Islet of Langerhans (tissue), 1 donor: Measurements from ENCODE around the gene KLHDC3.
"Not testable (repeated sequence)": the region's sequence is repeated elsewhere in the genome, so short reads cannot be mapped to it uniquely, and the experiment has no call there.

ENCODE experiments used
- FAIRE-seq: peaks from one replicate; lab custom pipeline; 2011; peaks lifted over from hg19 to GRCh38; lab: Jason Lieb, UNC

Gene KLHDC3

DNA sequence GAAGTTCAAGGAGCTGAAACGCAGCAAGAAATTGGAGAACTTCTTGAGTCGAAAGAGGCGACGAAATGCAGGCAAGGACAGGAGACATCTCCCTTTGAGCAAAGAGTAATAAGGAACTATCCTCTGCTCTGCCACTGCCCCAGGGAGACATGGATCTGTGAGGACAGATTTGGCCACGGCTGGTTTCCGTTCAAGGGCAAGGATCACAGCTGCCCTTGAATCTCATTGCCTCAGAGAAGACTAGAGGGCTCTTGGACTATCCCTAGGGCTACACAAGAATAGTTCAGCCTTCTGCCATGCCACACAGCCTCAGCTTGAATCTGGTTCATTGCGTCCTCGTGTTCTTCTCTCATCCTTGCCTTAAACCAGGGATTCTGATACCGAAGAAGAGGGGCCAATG lies 15.1 kb downstream of the KLHDC3 start:
- no peak for FAIRE-seq

DNA sequence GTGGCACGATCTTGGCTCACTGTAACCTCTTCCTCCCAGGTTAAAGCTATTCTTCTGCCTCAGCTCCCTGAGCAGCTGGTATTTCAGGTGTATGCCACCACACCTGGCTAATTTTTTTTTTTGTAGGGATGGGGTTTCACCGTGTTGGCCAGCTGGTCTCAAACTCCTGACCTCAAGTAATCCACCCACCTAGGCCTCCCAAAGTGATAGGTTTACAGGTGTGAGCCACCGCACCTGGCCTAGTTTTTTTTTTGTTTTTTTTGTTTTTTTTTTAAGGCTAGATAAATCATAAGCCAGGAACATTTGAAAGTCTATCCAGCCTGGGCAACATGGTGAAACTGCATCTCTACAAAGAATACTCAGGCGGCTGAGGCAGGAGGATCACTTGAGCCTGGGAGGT lies 18.3 kb downstream of the KLHDC3 start:
- FAIRE-seq = no peak

DNA sequence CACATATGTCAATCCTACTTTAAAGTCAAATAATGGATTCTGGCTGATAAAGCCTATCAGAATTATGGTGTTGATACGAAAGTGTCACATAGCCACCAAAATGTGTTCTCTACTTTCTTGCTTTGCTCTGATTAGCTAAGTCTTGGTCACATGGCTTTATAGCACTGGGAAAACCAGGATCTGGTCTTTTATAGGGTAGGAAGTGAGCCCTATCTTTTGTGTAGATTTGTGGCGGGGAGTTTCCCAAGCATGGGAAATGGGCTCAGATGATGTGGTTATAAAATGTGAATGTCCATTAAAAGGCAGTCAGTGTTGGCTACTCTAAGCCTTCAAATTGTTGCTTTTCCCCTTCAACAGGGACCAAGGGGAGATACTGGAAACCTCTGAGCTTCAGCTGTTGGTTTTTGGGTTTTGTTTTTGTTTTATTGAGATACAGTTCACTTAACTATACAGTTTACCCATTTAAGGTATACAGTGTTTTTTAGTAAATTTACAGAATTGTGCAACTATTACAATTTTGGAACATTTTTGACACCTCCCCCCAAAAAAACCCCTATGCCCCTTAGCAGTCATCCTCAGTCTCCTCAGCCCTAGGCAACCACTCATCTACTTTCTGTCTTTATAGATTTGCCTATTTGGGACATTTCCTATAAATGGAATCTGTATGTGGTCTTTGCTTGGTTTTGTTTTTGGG lies 19.6 kb downstream of the KLHDC3 start:
- no peak for FAIRE-seq

DNA sequence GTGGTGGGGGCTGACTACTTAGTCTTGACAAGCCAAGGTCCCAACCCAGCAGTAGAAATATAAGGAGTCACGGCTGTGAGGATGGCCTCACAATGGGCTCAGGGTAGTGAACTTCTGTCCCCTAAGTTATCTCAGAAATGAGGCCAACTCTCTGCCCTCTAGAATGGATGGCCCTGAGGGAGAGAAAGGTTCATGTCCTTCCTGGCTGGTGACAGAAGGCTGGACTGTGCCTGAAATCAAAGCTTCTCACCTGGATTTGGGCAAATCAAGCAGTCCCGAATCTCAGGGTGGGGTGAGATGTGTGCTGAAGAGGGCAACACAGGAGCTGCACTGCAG lies 20.1 kb downstream of the KLHDC3 start:
- FAIRE-seq = no peak

DNA sequence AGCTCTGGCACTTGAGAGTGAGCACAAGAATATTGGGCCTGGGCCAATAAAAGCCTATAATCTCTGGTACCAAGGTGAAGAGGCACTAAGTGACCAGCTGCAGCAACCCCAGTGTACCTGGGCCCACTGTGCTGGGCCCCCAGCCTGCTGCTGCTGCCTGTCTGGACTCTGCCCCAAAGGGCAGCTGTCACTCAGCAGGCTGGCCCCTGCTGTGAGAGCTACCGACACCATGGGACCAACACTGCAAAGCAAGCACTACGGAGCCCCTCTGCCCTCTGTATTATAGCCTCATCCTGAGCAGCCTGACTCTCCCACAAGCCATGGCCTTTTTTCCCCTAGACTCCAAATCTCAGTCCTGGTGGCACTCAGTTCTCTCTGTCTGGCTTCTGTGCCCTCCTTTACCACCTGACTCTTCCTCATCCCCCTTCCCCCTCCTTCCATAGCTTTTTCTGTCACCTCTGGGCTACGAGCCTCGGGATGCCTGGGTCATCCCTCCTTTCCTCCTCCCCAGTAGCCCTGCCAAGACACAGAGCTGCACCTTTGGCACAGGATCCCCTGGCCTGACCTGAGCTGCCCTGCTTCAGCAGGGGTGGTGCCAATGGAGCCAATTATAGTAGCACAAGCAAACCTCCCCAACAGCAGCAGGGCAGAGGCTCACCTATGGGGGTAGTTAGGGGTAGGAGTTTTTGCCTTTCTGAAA lies 21.6 kb downstream of the KLHDC3 start:
- FAIRE-seq = no peak

DNA sequence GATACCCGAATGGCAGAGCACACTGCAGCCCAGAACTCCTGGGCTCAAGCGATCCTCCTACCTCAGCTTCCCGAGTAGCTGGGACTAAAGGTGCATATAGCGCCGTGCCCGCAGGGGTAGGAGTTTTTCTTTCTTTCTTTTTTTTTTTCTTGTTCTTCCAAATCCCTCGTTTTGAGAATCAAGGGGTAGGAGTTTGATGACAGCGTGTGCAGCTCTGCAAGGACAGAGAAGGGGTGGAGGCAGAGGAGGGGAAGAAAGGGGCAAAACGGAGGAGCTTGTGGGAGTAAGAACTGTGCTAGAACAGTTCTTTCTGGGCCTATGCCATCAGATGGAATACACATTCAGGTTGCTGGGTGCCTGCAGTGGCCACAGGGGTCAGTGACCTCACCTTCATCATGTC lies 22.7 kb downstream of the KLHDC3 start:
- no peak for FAIRE-seq

DNA sequence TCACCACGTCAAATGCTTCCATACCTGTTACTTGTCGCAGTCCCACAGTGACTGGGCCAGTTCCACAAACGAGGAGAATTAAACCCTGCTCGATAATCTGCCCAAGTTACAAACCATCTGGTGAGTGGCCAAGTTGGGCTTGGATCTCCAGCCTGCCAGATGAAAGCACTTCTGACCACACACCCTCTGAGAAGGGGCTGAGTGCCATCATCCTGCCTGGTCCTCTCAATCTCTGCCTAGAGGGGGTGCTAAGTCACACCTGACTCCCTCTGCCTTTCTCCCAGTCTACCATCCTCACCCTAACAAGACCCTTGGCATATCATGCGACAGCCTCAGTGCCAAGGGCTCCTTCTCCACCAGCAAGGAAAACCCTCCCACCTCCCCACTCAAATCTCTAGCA lies 23.1 kb downstream of the KLHDC3 start:
- no peak for FAIRE-seq

DNA sequence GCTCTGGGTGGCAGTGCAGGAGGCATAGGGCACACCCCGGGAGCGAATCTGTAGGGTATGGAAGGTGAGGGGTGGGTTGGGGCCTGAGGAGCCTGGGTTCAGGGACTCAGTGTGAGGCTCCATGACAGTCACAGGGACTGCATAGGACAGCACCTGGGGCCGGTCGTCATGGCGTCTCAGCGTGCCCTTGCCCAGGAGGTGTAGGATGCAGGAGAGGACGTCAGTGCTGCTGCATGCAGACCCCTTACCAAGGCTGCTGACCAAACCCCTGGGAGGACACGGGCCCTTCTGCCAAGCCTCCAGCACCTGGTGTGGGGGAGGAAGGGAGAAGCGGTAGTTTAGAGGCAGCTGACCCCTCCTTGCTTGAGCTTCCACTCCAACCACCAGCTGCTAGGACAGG lies 23.7 kb downstream of the KLHDC3 start:
- FAIRE-seq = no peak

DNA sequence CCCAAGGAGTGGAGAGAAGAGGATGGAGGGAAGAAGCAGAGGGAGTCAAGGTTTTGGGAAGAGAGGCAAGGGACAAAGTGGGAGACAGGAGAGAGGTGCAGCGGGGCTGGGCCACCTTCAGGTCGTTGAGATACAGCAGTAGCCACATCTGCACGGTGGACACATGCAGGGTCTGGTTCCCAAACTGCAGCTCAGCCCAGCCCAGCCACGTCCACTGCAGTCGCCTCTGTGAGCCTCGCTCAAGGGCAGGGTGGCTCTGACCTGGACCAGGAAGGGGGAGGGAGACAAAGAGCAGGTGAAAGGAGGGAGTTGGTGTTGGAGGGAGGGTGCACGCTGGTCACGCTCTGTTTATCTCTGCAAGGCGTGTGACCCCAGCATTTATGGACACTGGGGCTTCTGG lies 24.7 kb downstream of the KLHDC3 start:
- no peak for FAIRE-seq

DNA sequence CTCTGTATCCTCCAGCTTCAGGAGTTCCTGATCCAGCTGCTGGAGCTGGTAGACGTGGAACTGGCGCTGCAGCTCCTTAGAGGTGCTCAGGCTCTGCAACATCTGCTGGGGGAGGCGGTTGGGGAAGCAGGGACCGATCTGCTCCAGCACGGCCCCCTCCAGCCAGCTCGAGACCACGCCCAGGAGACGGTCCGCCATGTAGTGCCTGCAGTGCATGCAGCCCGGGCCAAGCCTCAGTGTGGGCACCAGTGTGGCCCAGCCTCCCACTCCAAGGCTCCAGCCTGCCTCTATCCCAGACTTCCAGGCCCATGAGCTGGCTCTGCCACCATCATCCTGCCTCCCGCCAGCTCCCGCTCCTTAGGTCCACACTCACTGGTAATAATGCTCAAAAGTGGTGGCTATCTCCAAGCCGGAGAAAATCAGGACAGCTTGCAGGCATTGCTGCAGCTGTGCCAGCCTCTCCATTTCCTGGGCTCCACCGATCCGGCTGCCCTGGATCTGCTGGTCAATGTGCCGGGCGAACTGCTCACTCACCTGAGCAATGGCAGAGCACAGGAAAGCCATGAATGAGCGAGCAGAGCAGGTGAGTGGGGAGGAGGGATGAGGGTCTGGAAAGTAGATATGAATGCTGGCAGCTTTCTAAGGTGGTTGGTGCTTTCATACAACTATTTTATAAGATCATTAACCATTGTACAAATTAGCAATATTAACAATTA lies 26.7 kb downstream of the KLHDC3 start:
- no peak for FAIRE-seq

DNA sequence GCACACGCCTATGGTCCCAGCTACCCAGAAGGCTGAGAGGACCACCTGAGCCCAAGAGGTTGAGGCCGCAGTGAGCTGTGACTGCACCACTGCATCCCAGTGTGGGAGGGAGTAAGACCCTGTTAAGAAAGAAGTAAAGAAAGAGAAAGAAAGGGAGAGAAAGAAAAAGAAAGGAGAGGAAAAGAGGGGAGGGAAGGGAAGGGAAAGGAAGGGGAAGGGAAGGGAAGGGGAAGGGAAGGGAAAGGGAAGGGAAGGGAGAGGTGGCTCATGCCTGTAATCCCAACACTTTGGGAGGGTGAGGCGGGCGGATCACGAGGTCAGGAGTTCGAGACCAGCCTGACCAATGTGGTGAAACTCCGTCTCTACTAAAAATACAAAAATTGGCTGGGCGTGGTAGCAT lies 27.4 kb downstream of the KLHDC3 start:
- FAIRE-seq = not testable (repeated sequence)

DNA sequence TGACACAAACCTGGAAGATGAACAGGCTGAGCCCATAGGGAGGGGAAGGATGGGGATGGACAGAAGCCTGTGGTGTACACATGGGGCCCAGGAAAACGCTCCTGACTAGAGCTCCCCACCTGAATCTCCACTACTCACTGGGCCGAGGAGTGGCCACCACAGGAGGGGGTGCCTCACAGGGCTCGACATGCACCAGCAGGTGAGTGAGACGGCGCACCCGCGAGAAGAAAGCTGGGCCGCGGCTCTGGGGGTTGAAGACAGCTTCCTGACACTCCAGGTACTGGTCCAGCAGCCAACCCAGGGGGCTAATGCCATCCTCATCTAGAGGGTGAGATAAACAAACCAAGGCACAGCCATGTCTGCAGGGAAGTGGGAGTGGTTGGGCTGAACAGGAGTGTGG lies 29.3 kb downstream of the KLHDC3 start:
- no peak for FAIRE-seq

DNA sequence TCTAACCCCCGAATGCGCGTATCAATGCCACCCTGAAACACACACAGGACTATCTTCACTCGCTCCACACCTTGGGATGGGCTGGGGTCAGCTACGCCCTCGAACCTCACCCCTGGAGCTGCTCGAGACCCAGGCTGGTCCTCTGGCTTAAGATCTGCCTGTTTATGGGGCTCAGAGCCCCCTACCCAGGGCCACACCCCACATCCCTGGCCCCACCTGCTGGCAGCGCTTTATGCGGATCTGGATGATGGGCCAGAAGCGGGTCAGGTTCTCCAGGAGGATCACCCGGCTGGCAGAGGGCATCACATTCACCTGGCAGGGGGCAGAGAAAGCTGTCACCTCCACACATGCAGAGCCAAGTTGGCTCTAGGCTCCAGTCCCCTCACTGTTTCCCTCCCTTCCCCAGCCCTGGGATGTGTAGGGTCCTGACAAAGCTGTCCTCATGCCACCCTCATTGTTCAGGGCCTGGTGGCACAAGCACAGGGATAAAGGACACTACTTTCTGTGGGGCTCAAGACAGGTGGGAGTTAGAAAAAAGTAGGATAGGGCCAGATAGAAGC lies 31.4 kb downstream of the KLHDC3 start:
- FAIRE-seq = no peak

DNA sequence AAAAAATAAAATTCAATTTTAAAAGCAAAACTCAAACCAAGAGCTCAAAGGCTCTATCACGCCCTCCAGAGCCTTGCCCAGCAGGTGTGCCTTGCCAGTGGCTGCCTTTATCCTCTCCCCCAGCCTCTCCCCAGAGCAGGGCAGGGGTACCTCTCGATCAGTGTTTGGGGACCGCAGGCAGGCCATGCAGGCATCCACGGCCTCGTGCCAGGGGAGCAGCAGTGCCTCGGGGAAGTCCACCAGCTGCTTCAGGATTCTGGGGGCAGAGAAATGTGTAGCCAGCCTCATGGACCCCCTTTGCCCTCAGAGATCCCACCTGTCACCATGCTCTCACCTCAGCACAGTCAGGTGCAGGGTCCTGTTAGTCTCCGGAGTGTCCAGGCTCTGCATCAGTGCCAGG lies 33.9 kb downstream of the KLHDC3 start:
- no peak for FAIRE-seq

DNA sequence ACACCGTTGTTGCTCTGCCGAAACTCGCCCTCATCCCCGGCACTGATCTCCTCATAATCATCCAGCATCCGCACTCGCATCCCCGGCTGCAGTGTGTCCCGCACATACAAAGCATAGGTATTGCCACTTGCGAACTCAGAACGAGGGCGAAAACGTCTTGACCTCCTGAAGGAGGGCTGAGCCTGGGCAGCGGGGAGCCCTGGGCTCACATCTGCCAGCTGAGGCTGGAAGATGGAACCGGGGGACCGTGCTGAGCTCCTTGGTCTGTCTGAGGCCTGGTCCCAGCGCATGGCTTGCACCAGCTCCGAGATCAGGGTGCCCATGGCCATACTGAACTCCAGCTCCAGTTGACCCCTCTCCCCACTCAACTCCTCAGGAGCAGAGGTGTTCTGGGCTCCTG lies 36.9 kb downstream of the KLHDC3 start:
- FAIRE-seq = no peak

DNA sequence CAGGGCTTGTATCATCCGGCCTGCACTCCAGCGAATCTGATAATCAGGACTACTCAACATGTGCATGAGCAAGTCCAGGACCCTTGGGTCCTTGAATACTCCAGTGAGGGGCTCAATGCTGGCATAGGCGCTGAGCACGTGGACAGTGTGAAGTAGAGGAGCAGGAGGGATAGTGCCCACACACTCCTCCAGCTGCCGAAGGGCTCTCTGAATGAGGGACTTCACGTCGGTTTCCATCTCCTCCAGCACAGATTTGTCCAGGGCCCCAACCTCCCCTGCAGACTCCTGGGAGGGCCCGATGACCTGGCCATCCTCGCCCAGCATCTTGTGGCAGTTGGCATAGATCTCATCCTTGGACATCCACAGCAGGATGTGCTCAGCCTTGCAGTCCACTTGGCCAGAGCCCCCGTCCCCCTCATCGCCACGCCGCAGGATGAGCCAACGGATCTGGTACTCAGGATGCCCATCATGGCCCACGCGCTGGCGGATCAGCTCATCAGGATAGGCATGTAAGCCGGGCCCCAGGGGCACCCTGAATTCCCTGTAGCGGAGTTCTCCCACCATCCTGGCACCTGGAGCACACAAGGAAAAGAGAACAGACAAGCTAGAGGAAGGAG lies 38.3 kb downstream of the KLHDC3 start:
- no peak for FAIRE-seq

DNA sequence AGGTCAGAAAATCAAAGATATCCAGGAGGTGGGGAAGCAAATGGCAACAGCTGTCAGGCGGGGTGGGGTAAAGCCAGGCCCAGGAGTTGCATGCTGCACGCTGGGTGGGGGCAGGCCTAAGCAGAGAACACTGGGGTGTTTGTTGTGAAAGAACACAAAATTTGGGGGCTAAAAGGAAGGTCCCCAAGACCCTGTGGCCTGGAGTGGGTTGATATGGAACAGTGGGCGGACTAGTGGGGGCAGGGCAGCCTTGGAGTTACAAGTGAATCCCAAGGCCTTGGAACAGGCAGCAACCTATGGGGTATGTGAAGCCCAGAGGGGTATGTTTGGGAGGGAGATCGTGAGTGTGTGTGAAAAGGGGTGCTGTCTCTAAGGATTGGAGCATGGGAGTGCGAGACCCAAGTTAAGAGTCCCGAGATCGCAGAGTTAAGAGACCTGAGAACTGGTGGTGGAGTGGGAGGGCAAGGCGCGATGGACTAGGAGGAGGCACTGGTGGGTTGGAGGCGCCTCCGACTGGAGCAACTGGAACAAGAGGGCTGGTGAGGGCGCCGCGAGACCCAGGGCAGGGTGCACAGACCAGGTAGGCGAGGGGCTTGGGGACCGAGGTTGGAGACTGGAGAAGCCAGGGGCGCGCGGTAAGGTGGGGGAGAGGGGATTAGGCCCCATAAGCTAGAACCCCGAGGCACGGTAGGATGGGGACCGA lies 38.9 kb downstream of the KLHDC3 start:
- FAIRE-seq = no peak

DNA sequence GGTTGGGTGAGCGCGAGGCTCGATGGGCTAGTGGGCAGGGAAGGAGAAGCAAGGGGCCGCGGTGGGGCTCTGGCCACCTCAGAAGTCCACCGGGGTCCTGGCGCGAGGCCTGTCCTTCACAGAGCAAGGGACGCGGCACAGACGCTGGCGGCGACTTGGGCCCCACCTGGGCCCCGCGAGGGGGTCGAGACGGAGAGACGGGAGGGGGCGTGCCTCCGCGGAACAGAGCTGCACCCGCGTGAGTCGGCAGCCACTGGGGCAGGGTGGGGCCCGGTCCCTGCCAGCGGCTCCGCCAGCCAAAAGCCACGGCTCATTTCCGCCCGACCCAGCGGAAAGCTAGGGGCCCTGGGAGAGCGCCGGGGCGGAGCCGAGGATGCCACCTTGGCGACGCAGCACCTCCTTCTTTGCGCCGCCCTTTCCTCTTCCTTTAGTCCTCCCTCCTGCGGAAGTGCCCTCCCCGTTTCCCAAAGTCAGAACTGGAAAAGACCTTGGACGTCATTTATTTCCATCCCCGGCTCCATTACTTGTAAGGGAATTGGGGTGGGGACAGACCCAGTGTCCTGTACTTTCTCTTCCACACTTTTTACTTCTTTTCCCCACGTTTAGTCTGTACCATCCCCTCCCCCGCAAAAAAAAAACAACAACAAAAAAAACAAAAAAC lies 39.6 kb downstream of the KLHDC3 start, which contains the start of gene CUL7:
Gene CUL7 (minus strand): TSS at position 307 of the 661 bp plus-strand sequence. CDS start 1,063 bp downstream, outside the sequence.
- FAIRE-seq = no peak

DNA sequence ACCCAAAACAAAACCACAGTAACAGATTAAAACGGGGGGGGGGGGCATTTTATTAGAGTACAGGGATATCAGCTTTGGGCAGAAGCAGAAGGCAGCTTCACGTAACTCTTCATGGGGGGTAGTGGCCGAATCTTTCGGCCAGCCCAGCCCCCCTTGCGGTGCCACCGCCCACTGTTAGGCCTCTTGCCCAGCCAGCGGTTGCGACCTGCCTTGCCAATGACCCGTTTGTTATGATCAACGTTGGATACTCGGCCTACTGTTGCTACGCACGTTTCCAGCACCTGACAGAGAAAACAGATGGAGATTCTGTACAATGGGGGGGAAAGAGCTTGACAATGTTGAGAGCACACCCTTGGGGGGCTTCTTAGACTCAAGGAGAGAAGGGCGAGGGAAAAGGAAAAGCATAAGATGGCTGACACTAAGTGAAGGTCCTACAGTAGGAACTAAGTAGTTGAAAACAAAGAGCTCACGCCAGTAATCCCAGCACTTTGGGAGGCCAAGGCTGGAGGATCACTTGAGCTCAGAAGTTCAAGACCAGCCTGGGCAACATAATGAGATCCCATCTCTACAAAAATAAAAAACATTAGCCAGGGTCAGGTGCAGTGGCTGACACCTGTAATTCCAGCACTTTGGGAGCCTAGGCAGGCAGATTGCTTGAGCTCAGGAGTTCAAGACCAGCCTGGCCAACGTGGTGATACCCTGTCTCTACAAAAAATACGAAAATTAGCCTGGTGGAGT lies 40.3 kb downstream of the KLHDC3 start:
- no peak for FAIRE-seq

DNA sequence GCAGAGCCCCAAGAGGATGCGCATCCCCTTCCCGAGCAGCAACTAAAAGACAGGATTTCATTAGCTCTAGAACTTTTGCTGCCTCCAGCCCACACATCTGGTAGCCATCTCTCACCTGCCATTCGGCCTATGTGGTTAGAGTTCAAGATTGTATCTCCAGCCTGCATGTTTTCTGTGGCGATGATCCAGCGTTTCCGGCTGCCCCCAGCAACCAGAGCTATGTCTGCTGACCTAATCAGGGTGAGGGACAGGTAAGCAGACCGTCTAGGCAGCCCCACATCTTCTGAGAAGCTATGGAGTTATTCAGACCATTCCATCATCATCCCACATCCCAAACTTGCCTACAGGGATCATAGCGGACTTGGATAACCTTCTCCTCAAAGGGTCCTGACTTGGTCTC lies 41.9 kb downstream of the KLHDC3 start:
- no peak for FAIRE-seq

DNA sequence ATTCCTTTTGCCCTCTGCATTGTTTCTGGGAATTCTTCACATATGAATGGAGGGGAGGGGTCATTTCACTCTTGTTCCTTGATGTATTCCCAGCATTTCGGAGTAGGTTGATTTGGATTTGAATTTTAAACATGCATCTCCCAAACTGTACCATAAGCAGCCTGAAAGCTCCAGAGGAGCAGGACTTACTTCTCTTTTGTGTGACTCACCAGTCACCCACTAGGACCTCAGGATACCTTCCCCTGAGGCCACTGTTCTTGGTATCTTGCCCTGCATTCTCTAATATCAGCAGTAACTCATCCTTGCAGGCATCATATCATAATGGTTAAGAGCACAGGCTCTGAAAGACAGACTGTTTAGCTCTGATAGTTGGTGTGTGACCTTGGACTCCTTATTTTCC lies 44.5 kb downstream of the KLHDC3 start:
- FAIRE-seq = no peak
